Astrocyte (in vitro differentiated cells and primary cell): ENCODE data around the gene CDH22. TPM values are rescaled to one million over a fixed set of nuclear protein-coding genes. Genes with fewer than 3 reads are reported as not detected.

Source experiments
- DNase-seq: peaks from one replicate; pipeline ENCODE4 v3.0.0-alpha.2; 2010; ENCODE audit warnings: low read depth
- FAIRE-seq: peaks from 2 replicates; lab custom pipeline; 2011; peaks lifted over from hg19 to GRCh38; lab: Jason Lieb, UNC
- H2AFZ ChIP-seq: 2 replicates; pipeline ENCODE4 v1.6.0; 2012; ENCODE audit warnings: low read depth, low read length, inconsistent platforms
- H3K27ac ChIP-seq: 2 replicates; pipeline ENCODE4 v1.5.1; 2011; ENCODE audit warnings: low read depth, low read length, inconsistent platforms
- H3K27me3 ChIP-seq: 2 replicates; pipeline ENCODE4 v1.6.0; 2011; ENCODE audit warnings: low read length, inconsistent platforms; ENCODE audit not compliant: insufficient read depth
- H3K36me3 ChIP-seq: 2 replicates; pipeline ENCODE4 v1.5.1; 2011; ENCODE audit warnings: low read length, inconsistent platforms; ENCODE audit not compliant: insufficient read depth
- H3K4me1 ChIP-seq: 2 replicates; pipeline ENCODE4 v1.5.1; 2011; ENCODE audit warnings: low read length, inconsistent platforms; ENCODE audit not compliant: insufficient read depth
- H3K4me2 ChIP-seq: 2 replicates; pipeline ENCODE4 v1.6.0; 2012; ENCODE audit warnings: low read length, inconsistent platforms
- H3K4me3 ChIP-seq: 2 replicates; pipeline ENCODE4 v1.5.1; 2011; ENCODE audit warnings: low read depth, mild to moderate bottlenecking, low read length, inconsistent platforms; ENCODE audit not compliant: insufficient read depth
- H3K79me2 ChIP-seq: 2 replicates; pipeline ENCODE4 v1.6.0; 2012; ENCODE audit warnings: mild to moderate bottlenecking, low read length, inconsistent platforms; ENCODE audit not compliant: insufficient read depth
- H3K9ac ChIP-seq: 2 replicates; pipeline ENCODE4 v1.6.0; 2012; ENCODE audit warnings: mild to moderate bottlenecking, low read length, inconsistent platforms
- H3K9me3 ChIP-seq: 2 replicates; pipeline ENCODE4 v1.5.1; 2012; ENCODE audit warnings: low read depth, mild to moderate bottlenecking, low read length, inconsistent platforms; ENCODE audit not compliant: insufficient read depth
- H4K20me1 ChIP-seq: 2 replicates; pipeline ENCODE4 v1.6.0; 2012; ENCODE audit warnings: low read length, inconsistent platforms; ENCODE audit not compliant: insufficient read depth
- H3K27ac Mint-ChIP-seq: one replicate; pipeline ENCODE4 v1.8.0; 2021; ENCODE audit warnings: mild to moderate bottlenecking, mixed read lengths; ENCODE audit not compliant: unreplicated experiment
- H3K27me3 Mint-ChIP-seq: one replicate; pipeline ENCODE4 v1.8.0; 2021; ENCODE audit warnings: low read depth, mixed read lengths; ENCODE audit not compliant: unreplicated experiment
- H3K36me3 Mint-ChIP-seq: one replicate; pipeline ENCODE4 v1.8.0; 2021; ENCODE audit warnings: low read depth, mixed read lengths; ENCODE audit not compliant: unreplicated experiment
- H3K4me1 Mint-ChIP-seq: one replicate; pipeline ENCODE4 v1.8.0; 2021; ENCODE audit warnings: low read depth, mixed read lengths; ENCODE audit not compliant: unreplicated experiment
- H3K4me3 Mint-ChIP-seq: one replicate; pipeline ENCODE4 v1.8.0; 2021; ENCODE audit warnings: mild to moderate bottlenecking, moderate library complexity, mixed read lengths; ENCODE audit not compliant: unreplicated experiment
- H3K9me3 Mint-ChIP-seq: one replicate; pipeline ENCODE4 v1.8.0; 2021; ENCODE audit warnings: mild to moderate bottlenecking, mixed read lengths; ENCODE audit not compliant: unreplicated experiment
- CTCF ChIP-seq: IDR thresholded peaks from 2 replicates; pipeline ENCODE4 v1.5.1; 2011; ENCODE audit warnings: low read depth, mild to moderate bottlenecking, inconsistent platforms, low read length, moderate library complexity; ENCODE audit not compliant: insufficient read depth
- EZH2 ChIP-seq: IDR thresholded peaks from 2 replicates; pipeline ENCODE4 v1.6.1; 2012; ENCODE audit warnings: mild to moderate bottlenecking, low read length, inconsistent platforms; ENCODE audit not compliant: insufficient read depth
- total RNA-seq: library from RNA; stranded (reverse); gene quantifications from 2 replicates; pipeline ENCODE4 v1.2.1, GENCODE V29; 2021

Gene CDH22
- total RNA-seq, 1 donor from 2014 or later = not detected

GRCh38 chr20:46317685-46318177, 9.4 kb upstream of the CDH22 start:
- no peak for FAIRE-seq
- Mint-ChIP-seq H3K27me3 (peaks cover 94% of the 10 kb centered on the region), H3K9me3 (no peaks in the 10 kb centered on the region)

GRCh38 chr20:46316984-46317684, 8.8 kb upstream of the CDH22 start:
- DNase-seq = no peak
- Histone ChIP-seq H2AFZ (no peak overlapping the region), H3K27ac (no peak overlapping the region), H3K9me3 (no peaks in the 10 kb centered on the region), H3K9ac (no peak overlapping the region), H3K4me1 (no peaks in the 10 kb centered on the region), H3K4me2 (no peak overlapping the region), H3K27me3 (peaks cover 49% of the 10 kb centered on the region), H3K4me3 (no peak overlapping the region), H3K79me2 (no peaks in the 10 kb centered on the region), H3K36me3 (no peaks in the 10 kb centered on the region), H4K20me1 (no peaks in the 10 kb centered on the region)
- Mint-ChIP-seq H3K4me3 (no peak overlapping the region), H3K36me3 (peaks cover 1% of the 10 kb centered on the region), H3K4me1 (no peaks in the 10 kb centered on the region), H3K9me3 (no peaks in the 10 kb centered on the region), H3K27me3 (peaks cover 91% of the 10 kb centered on the region), H3K27ac (no peak overlapping the region)
- no peak for FAIRE-seq
- TF ChIP-seq CTCF (no peak), EZH2 (no peak)

More at GRCh38 chr20:46317685-46318177, 9.4 kb upstream of the CDH22 start:
- no peaks in the 10 kb centered on the region for H4K20me1 ChIP-seq
- no peaks in the 10 kb centered on the region for H3K79me2 ChIP-seq
- peaks cover 53% of the 10 kb centered on the region for H3K27me3 ChIP-seq
- TF ChIP-seq EZH2 (no peak), CTCF (no peak)
- H3K27ac ChIP-seq = no peak overlapping the region
- no peak overlapping the region for H3K4me2 ChIP-seq
- H3K9me3 ChIP-seq = no peaks in the 10 kb centered on the region
- no peak overlapping the region for H3K4me3 ChIP-seq
- no peak overlapping the region for H3K9ac ChIP-seq
- Mint-ChIP-seq H3K36me3 (peaks cover 1% of the 10 kb centered on the region), H3K27ac (no peak overlapping the region), H3K4me3 (no peak overlapping the region), H3K4me1 (no peaks in the 10 kb centered on the region)
- no peaks in the 10 kb centered on the region for H3K4me1 ChIP-seq
- no peaks in the 10 kb centered on the region for H3K36me3 ChIP-seq
- DNase-seq = no peak
- H2AFZ ChIP-seq = no peak overlapping the region

GRCh38 chr20:46315311-46315710, 7.0 kb upstream of the CDH22 start:
- H3K9ac ChIP-seq = no peak overlapping the region
- Mint-ChIP-seq H3K4me3 (no peak overlapping the region), H3K4me1 (peaks cover 3% of the 10 kb centered on the region), H3K27me3 (peaks cover 94% of the 10 kb centered on the region), H3K9me3 (no peaks in the 10 kb centered on the region), H3K27ac (no peak overlapping the region), H3K36me3 (peaks cover 1% of the 10 kb centered on the region)
- FAIRE-seq (no peak), DNase-seq (no peak)
- H2AFZ ChIP-seq = no peak overlapping the region
- no peaks in the 10 kb centered on the region for H3K36me3 ChIP-seq
- no peaks in the 10 kb centered on the region for H3K4me1 ChIP-seq
- H3K27me3 ChIP-seq = peaks cover 59% of the 10 kb centered on the region
- no peak overlapping the region for H3K4me2 ChIP-seq
- no peak overlapping the region for H3K4me3 ChIP-seq
- no peak overlapping the region for H3K27ac ChIP-seq
- H3K9me3 ChIP-seq = no peaks in the 10 kb centered on the region
- no peaks in the 10 kb centered on the region for H3K79me2 ChIP-seq
- no peak for TF ChIP-seq EZH2
- no peak for TF ChIP-seq CTCF
- peaks cover 3% of the 10 kb centered on the region for H4K20me1 ChIP-seq
